Endothelial cell of umbilical vein (primary cell): ENCODE measurements around the gene MAPKAP1. TPM values are rescaled to one million over a fixed set of nuclear protein-coding genes. Genes with fewer than 3 reads are reported as not detected.

ENCODE experiments used
- BruUV-seq: library from RNA; stranded (reverse); fragments of 400-500 nt; replicated peaks from 2 replicates; lab custom pipeline; 2021; lab: Mats Ljungman, UMichigan
- CTCF ChIA-PET: fragments of 300-600, 350-600 bp; sonication (Branson Sonifier 250); formaldehyde crosslinking; loops from one replicate; lab custom pipeline; 2021; ENCODE audit warnings: antibody characterized with exemption, inconsistent platforms; lab: Charles Lee
- POLR2A ChIA-PET: fragments of 300-600, 350-600 bp; sonication (Branson Sonifier 250); formaldehyde crosslinking; loops from one replicate; lab custom pipeline; 2021; ENCODE audit warnings: antibody characterized with exemption, inconsistent platforms; lab: Charles Lee
- DNase-seq: peaks from one replicate; pipeline ENCODE4 v3.0.0-alpha.2; 2011; ENCODE audit warnings: low read depth, low spot score
- FAIRE-seq: peaks from 2 replicates; lab custom pipeline; 2011; peaks lifted over from hg19 to GRCh38; lab: Jason Lieb, UNC
- H2AFZ ChIP-seq: 2 replicates; pipeline ENCODE4 v1.6.0; 2012; ENCODE audit warnings: low read depth, low read length, control low read depth, inconsistent platforms
- H3K27ac ChIP-seq: 2 replicates; pipeline ENCODE4 v1.5.1; 2011; ENCODE audit warnings: low read depth, mild to moderate bottlenecking, control low read depth, low read length, moderate library complexity; ENCODE audit not compliant: insufficient read depth
- H3K27me3 ChIP-seq, 2 experiments: 2 replicates each; pipeline versions ENCODE4 v1.6.0 to v1.6.1; 2011; ENCODE audit warnings: low read length in 2 of 2, mixed read lengths in 1 of 2; ENCODE audit not compliant: control insufficient read depth in 2 of 2, insufficient read depth in 2 of 2
- H3K36me3 ChIP-seq, 2 experiments: 2 replicates in 1 of 2; 3 replicates in 1 of 2; pipeline ENCODE4 v1.5.1; 2011; ENCODE audit warnings: low read length in 2 of 2, mild to moderate bottlenecking in 1 of 2, moderate library complexity in 1 of 2; ENCODE audit not compliant: control insufficient read depth in 2 of 2, insufficient read depth in 2 of 2; ENCODE audit errors: extremely low read depth in 1 of 2
- H3K4me1 ChIP-seq: 3 replicates; pipeline ENCODE4 v1.5.1; 2011; ENCODE audit warnings: mild to moderate bottlenecking, low read length; ENCODE audit not compliant: control insufficient read depth, insufficient read depth; ENCODE audit errors: extremely low read depth
- H3K4me2 ChIP-seq: 2 replicates; pipeline ENCODE4 v1.6.1; 2011; ENCODE audit warnings: low read length, control low read depth, mixed read lengths; ENCODE audit not compliant: insufficient read depth
- H3K4me3 ChIP-seq, 3 experiments: fragments of 200-600 bp in 1 of 3; sonication (generic), shearing (Covaris generic) in 1 of 3; replicated peaks in 1 of 3; 2 replicates each; pipeline ENCODE4 v1.5.1; 2011 to 2016; ENCODE audit warnings: control low read depth in 3 of 3, low read length in 3 of 3, mild to moderate bottlenecking in 2 of 3, inconsistent platforms in 1 of 3, low read depth in 1 of 3, moderate library complexity in 1 of 3; ENCODE audit not compliant: insufficient read depth in 1 of 3
- H3K79me2 ChIP-seq: 2 replicates; pipeline ENCODE4 v1.6.0; 2012; ENCODE audit warnings: low read length, inconsistent platforms; ENCODE audit not compliant: control insufficient read depth, insufficient read depth
- H3K9ac ChIP-seq: replicated peaks from 2 replicates; pipeline ENCODE3; 2011; ENCODE audit warnings: low read length, control low read depth; ENCODE audit not compliant: insufficient read depth; ENCODE audit errors: extremely low read depth
- H3K9me1 ChIP-seq: replicated peaks from 3 replicates; pipeline ENCODE4 v1.6.0; 2011; ENCODE audit warnings: mild to moderate bottlenecking, low read length; ENCODE audit not compliant: control insufficient read depth, insufficient read depth; ENCODE audit errors: extremely low read depth
- H3K9me3 ChIP-seq: replicated peaks from 2 replicates; pipeline ENCODE4 v1.5.1; 2012; ENCODE audit warnings: low read length, inconsistent platforms; ENCODE audit not compliant: control insufficient read depth, insufficient read depth
- H4K20me1 ChIP-seq: replicated peaks from 2 replicates; pipeline ENCODE3; 2011; ENCODE audit warnings: mild to moderate bottlenecking, low read length; ENCODE audit not compliant: control insufficient read depth, insufficient read depth; ENCODE audit errors: extremely low read depth
- EZH2 ChIP-seq: IDR thresholded peaks from 2 replicates; pipeline ENCODE4 v1.6.1; 2012; ENCODE audit warnings: borderline replicate concordance, low read depth, mild to moderate bottlenecking, moderate library complexity, low read length, inconsistent platforms; ENCODE audit not compliant: severe bottlenecking
- FOS ChIP-seq: IDR thresholded peaks from 2 replicates; pipeline ENCODE4 v1.6.1; 2011; ENCODE audit warnings: mild to moderate bottlenecking, low read length, moderate library complexity, borderline replicate concordance; ENCODE audit not compliant: insufficient read depth
- GATA2 ChIP-seq: IDR thresholded peaks from 2 replicates; pipeline ENCODE4 v1.7.0; 2011; ENCODE audit warnings: low read depth, mild to moderate bottlenecking, moderate library complexity, mixed read lengths, low read length; ENCODE audit not compliant: insufficient read length, insufficient read depth
- JUN ChIP-seq: IDR thresholded peaks from 2 replicates; pipeline ENCODE4 v1.6.1; 2011; ENCODE audit warnings: borderline replicate concordance, low read depth; ENCODE audit not compliant: insufficient read length, insufficient read depth
- MYC ChIP-seq: IDR thresholded peaks from one replicate; pipeline ENCODE4 v1.6.1; 2011; ENCODE audit warnings: mild to moderate bottlenecking, low read depth, low read length
- POLR2A ChIP-seq: IDR thresholded peaks from 2 replicates; pipeline ENCODE4 v1.6.1; 2012; ENCODE audit warnings: low read depth, mild to moderate bottlenecking, control low read depth, low read length
- POLR2AphosphoS5 ChIP-seq: IDR thresholded peaks from 2 replicates; pipeline ENCODE4 v1.6.1; 2012; ENCODE audit warnings: low read depth, mild to moderate bottlenecking, control low read depth, low read length, moderate library complexity; ENCODE audit not compliant: insufficient read depth
- dilution Hi-C: fragments of 300-500 bp; cut with MboI; formaldehyde crosslinking; loops from one replicate; pipeline ENCODE4 v1.15.0; 2019; ENCODE audit warnings: low sequenced_read_pairs; ENCODE audit not compliant: extremely low pct_ligation_motif_present
- intact Hi-C: fragments of 100-400 bp; cut with micrococcal nuclease; formaldehyde crosslinking; loops from one replicate; pipeline ENCODE4 v1.10.0; 2022
- polyA plus RNA-seq, 4 experiments: library from polyadenylated mRNA; depleted of rRNA in 3 of 4; stranded (reverse) in 3 of 4; unstranded in 1 of 4; fragments of >200 nt; gene quantifications; 2 replicates each; pipeline versions ENCODE4 v1.2.1 to v1.2.3, GENCODE V29; 2011 to 2012; ENCODE audit warnings: missing spikeins in 1 of 4
- total RNA-seq: library from RNA; stranded (reverse); gene quantifications from 2 replicates; pipeline ENCODE4 v1.2.3, GENCODE V29; 2021
- TF ChIP-seq, protein P1 (sequence below): IDR thresholded peaks from 2 replicates; pipeline ENCODE4 v1.6.1; 2011; ENCODE audit not compliant: insufficient read depth, insufficient read length
- TF ChIP-seq, protein P2 (sequence below), 2 donors: IDR thresholded peaks; 1 replicate in 1 of 2; 2 replicates in 1 of 2; pipeline ENCODE4 v1.5.1; 2011; ENCODE audit warnings: low read length in 2 of 2, mild to moderate bottlenecking in 2 of 2, moderate library complexity in 2 of 2, control low read depth in 1 of 2, inconsistent platforms in 1 of 2, low read depth in 1 of 2; ENCODE audit not compliant: insufficient read depth in 1 of 2; ENCODE audit errors: extremely low read depth in 1 of 2

The MAPKAP1 gene
- total and polyA plus RNA-seq, 2 donors (not counting 3 experiments of a cell fraction or from before 2014, with no cell fraction given), result 61.9 to 99.1 TPM

GRCh38 chr9:125570246-125570645 lies 136.8 kb downstream of the MAPKAP1 start:
- POLR2A ChIA-PET, result no interaction called here
- Histone ChIP-seq H3K4me3 (no peak overlapping the region), H3K27ac (no peak overlapping the region), H3K4me1 (peaks cover 1% of the 10 kb centered on the region), H2AFZ (no peak overlapping the region), H3K79me2 (peaks cover 6% of the 10 kb centered on the region), H3K36me3 (no peaks in the 10 kb centered on the region), H3K27me3 (no peaks in the 10 kb centered on the region), H3K9me3 (no peaks in the 10 kb centered on the region), H4K20me1 (no peaks in the 10 kb centered on the region), H3K9ac (no peak overlapping the region), H3K9me1 (no peaks in the 10 kb centered on the region), H3K4me2 (no peak overlapping the region)
- dilution Hi-C loops (no loop called here), intact Hi-C loops (no loop called here)
- no TSS peak for BruUV-seq
- CTCF ChIA-PET, result interaction anchor here (1.6 to 1.9 kb wide), 2 partner anchors 12 to 162 kb away, joined by 4 to 7 read pairs; no protein-coding TSS in a partner anchor
- TF ChIP-seq GATA2 (no peak), MYC (no peak), POLR2AphosphoS5 (no peak), FOS (no peak)
- DNase-seq (no peak), FAIRE-seq (no peak)

DNA sequence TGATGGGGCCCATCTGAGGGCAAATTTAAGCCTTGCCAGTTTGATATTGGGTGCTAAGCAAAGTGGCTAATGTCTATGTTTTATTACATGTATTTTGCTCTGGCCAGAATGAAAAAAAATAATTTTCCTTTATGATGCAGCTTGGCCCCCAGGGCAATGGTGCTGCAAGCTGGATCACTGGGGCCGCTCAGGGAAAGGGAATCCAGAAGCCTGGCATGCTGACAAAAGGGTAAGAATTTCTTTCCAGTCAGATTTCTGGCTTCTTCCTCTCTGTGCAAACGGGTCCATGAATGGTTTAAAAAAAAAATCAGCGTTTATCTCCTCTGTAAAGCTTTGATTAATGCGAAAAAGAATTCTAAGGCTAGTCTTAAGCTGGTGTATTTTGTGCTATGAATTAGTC lies 138.4 kb downstream of the MAPKAP1 start:
- no peak overlapping the region for H3K4me2 ChIP-seq
- ChIA-PET POLR2A (no interaction called here), CTCF (interaction anchor here (1.8 kb wide), 1 partner anchor 36 kb away, joined by 3 read pairs; no protein-coding TSS in a partner anchor)
- intact Hi-C loops (loop anchor here (10.0 kb wide), 1 partner anchor 46 kb away; no protein-coding TSS in a partner anchor), dilution Hi-C loops (no loop called here)
- DNase-seq, result no peak
- no peaks in the 10 kb centered on the region for H3K9me1 ChIP-seq
- no peaks in the 10 kb centered on the region for H3K27me3 ChIP-seq
- no peaks in the 10 kb centered on the region for H4K20me1 ChIP-seq
- H3K79me2 ChIP-seq, result peaks cover 3% of the 10 kb centered on the region
- no peak for FAIRE-seq
- H2AFZ ChIP-seq, result no peak overlapping the region
- no peak overlapping the region for H3K9ac ChIP-seq
- BruUV-seq, result no TSS peak
- H3K9me3 ChIP-seq, result no peaks in the 10 kb centered on the region
- H3K4me3 ChIP-seq, result no peak overlapping the region
- H3K4me1 ChIP-seq, result peaks cover 8% of the 10 kb centered on the region
- TF ChIP-seq POLR2AphosphoS5, result no peak
- TF ChIP-seq GATA2, result no peak
- TF ChIP-seq, protein P1, sequence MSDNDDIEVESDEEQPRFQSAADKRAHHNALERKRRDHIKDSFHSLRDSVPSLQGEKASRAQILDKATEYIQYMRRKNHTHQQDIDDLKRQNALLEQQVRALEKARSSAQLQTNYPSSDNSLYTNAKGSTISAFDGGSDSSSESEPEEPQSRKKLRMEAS, result no peak
- TF ChIP-seq FOS, result no peak
- no peak for TF ChIP-seq MYC
- no peak for TF ChIP-seq POLR2A
- no peak for TF ChIP-seq JUN
- TF ChIP-seq EZH2, result no peak
- TF ChIP-seq, protein P2, sequence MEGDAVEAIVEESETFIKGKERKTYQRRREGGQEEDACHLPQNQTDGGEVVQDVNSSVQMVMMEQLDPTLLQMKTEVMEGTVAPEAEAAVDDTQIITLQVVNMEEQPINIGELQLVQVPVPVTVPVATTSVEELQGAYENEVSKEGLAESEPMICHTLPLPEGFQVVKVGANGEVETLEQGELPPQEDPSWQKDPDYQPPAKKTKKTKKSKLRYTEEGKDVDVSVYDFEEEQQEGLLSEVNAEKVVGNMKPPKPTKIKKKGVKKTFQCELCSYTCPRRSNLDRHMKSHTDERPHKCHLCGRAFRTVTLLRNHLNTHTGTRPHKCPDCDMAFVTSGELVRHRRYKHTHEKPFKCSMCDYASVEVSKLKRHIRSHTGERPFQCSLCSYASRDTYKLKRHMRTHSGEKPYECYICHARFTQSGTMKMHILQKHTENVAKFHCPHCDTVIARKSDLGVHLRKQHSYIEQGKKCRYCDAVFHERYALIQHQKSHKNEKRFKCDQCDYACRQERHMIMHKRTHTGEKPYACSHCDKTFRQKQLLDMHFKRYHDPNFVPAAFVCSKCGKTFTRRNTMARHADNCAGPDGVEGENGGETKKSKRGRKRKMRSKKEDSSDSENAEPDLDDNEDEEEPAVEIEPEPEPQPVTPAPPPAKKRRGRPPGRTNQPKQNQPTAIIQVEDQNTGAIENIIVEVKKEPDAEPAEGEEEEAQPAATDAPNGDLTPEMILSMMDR (IDR thresholded peaks at IDR 0.05; ENCODE audit: extremely low read depth in 1 of 2, insufficient read depth in 1 of 2, low read depth in 1 of 2, low read length in 2 of 2), result no peak
- H3K36me3 ChIP-seq, result no peaks in the 10 kb centered on the region
- H3K27ac ChIP-seq, result no peak overlapping the region
